Measurements from ENCODE around the gene AMBRA1.

DNA sequence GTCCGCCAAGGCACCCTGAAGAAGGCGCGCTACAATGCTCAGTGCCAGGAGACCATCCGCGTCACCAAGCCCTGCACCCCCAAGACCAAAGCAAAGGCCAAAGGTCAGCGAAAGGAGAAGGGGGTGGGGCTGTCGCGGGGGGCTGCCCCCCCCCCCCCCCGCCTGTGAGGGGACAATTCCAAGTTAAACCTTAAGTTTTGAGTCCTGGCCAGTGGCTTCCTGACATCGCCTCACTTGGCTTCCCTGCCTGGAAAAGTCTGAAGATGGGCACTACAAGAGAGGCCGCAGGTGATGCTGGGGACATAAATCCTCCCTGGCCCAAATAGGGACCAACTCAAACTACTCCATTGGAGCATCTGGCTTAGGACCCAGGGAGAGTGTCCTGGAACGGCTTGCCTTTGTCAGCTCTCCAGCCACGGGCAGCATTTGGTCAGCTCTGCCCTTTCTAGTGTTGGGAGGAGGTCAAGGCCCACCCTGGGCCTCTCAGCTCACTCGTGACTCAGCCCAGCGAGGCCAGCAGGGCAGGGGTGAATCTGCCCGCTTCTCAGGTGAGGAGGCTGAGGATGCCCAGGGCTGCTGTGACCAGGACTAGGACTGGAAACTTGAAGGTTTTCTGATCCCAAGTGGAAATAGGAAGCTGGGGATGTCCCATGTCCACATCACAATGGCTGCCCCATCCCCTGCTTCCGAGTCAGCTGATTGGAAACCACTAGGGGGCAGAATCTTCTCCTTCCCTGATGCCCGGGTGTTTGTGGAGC lies 211.0 kb downstream of the AMBRA1 start:
- TF ChIP-seq FOXM1 (IDR thresholded peaks at IDR 0.05; ENCODE audit: borderline replicate concordance): no peak
- TF ChIP-seq BHLHE40 (IDR thresholded peaks at IDR 0.05; ENCODE audit: borderline replicate concordance): no peak
- TF ChIP-seq HDGF (IDR thresholded peaks at IDR 0.05; ENCODE audit: borderline replicate concordance): no peak
- TF ChIP-seq ELF4 (IDR thresholded peaks at IDR 0.05): no peak
- TF ChIP-seq FOXK2 (IDR thresholded peaks at IDR 0.05): no peak
- no peak for TF ChIP-seq CTBP1 (IDR thresholded peaks at IDR 0.05; ENCODE audit: borderline replicate concordance)
- no peak for TF ChIP-seq SUZ12 (IDR thresholded peaks at IDR 0.05)

All from HEK293T (cell line).